ENCODE measurements around the gene CRYBB1.

CRYBB1 gene

DNA sequence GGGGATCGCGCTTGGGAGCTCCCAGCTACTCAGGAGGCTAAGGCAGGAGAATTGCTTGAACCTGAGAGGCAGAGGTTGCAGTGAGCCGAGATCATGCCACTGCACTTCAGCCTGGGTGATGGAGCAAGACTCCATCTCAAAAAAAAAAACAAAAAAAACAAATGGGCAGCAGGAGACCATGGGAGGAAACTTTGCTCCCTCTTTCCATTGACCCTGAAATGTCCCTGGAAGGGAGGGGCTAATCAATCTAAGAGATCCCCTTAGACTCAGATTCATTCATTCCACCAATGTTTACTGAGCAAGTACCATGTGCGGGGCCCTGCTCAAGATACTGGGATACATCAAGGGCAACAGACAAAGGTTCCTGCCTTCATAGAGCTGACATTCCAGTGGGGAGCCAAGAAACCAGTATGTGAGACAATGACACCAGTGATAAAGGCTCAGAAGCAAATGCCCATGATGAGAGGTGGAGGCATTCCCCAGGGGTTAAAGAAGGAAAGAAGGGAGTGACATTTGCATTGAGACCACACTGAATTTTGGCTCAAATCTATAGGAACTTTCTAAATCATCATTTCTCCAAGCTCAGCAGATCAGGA is 67.8 kb downstream of the CRYBB1 start:
- DNase-seq: no peak

Data from hippocampal formation (tissue), 2 donors.